ENCODE results near the gene SPG21.

DNA sequence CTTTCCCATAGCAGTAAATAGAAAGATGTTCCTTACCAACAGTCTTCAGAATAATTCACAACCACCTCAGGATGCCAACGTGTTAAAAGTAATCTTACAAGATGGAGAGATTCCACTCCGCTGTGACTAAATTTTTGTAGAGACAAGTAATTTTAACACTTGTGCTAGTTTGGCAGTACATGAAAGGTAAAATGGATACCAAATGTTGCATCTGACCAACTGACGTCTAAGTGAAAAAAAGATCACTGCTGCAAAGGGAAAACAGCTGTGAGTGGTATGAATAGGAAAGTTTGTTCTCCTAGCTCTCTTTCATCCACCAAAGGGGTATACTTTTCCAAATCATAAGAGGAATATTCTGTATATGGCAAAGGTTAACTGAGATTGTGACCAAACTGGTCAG is 2.6 kb downstream of the SPG21 start:
- TF ChIP-seq, protein P1, sequence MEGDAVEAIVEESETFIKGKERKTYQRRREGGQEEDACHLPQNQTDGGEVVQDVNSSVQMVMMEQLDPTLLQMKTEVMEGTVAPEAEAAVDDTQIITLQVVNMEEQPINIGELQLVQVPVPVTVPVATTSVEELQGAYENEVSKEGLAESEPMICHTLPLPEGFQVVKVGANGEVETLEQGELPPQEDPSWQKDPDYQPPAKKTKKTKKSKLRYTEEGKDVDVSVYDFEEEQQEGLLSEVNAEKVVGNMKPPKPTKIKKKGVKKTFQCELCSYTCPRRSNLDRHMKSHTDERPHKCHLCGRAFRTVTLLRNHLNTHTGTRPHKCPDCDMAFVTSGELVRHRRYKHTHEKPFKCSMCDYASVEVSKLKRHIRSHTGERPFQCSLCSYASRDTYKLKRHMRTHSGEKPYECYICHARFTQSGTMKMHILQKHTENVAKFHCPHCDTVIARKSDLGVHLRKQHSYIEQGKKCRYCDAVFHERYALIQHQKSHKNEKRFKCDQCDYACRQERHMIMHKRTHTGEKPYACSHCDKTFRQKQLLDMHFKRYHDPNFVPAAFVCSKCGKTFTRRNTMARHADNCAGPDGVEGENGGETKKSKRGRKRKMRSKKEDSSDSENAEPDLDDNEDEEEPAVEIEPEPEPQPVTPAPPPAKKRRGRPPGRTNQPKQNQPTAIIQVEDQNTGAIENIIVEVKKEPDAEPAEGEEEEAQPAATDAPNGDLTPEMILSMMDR (IDR thresholded peaks at IDR 0.05; ENCODE audit: borderline replicate concordance, extremely low read depth, low read length, poor library complexity, severe bottlenecking) = no peak
- TF ChIP-seq EZH2 (IDR thresholded peaks at IDR 0.05; ENCODE audit: borderline replicate concordance, low read depth, low read length, severe bottlenecking) = no peak

All from DND-41 (cell line).